ENCODE results near the gene BABAM2. TPM values are rescaled to one million over a fixed set of nuclear protein-coding genes. Genes with fewer than 3 reads are reported as not detected.
"Not testable (repeated sequence)": the region's sequence is repeated elsewhere in the genome, so short reads cannot be mapped to it uniquely, and the experiment has no call there.

Gene BABAM2
- total RNA-seq, 2 experiments from 2014 or later: 19.7 to 33.2 TPM

- CTCF ChIA-PET (ENCODE audit: unreplicated experiment): no interaction called here
- Histone ChIP-seq H3K9me2 (ENCODE audit: insufficient read depth, low read length) (no peaks in the 10 kb centered on the region), H3K4me1 (ENCODE audit: insufficient read depth, low read length, poor library complexity, severe bottlenecking) (no peaks in the 10 kb centered on the region), H2AFZ (ENCODE audit: low read length) (no peak overlapping the region), H4K20me1 (ENCODE audit: insufficient read depth, low read length) (no peaks in the 10 kb centered on the region), H3K9me3 (ENCODE audit: low read length) (no peaks in the 10 kb centered on the region), H3K27ac (ENCODE audit: low read depth, low read length, poor library complexity, severe bottlenecking) (no peak overlapping the region), H3K4me2 (ENCODE audit: low read length) (no peak overlapping the region), H3K36me3 (ENCODE audit: insufficient read depth, low read length) (no peaks in the 10 kb centered on the region), H3K79me2 (ENCODE audit: insufficient read depth, low read depth, low read length) (no peaks in the 10 kb centered on the region), H3K4me3 (ENCODE audit: low read depth, low read length, poor library complexity, severe bottlenecking) (no peak overlapping the region)
- no peak for TF ChIP-seq CTCF (conservative IDR thresholded peaks at IDR 0.05; ENCODE audit: low read length)
- TF ChIP-seq EZH2phosphoT487 (IDR thresholded peaks at IDR 0.05; ENCODE audit: borderline replicate concordance, low read depth, low read length): no peak
- intact Hi-C loops (cut with micrococcal nuclease; ENCODE audit: unreplicated experiment): no loop called here
- POLR2A ChIA-PET: interaction anchor here (0.7 kb wide), 1 partner anchor 79 kb away, joined by 5 read pairs; no protein-coding TSS in a partner anchor
- no peak for DNase-seq (ENCODE audit: low spot score)
- no TSS peak for BruUV-seq (replicated peaks)
Observed at GRCh38 chr2:28004086-28004485, 113.6 kb downstream of the BABAM2 start.

- Histone ChIP-seq H2AFZ (ENCODE audit: low read length) (no peak overlapping the region), H3K4me2 (ENCODE audit: low read length) (no peak overlapping the region), H3K79me2 (ENCODE audit: insufficient read depth, low read depth, low read length) (no peaks in the 10 kb centered on the region), H3K9me3 (ENCODE audit: low read length) (no peaks in the 10 kb centered on the region), H3K4me1 (ENCODE audit: insufficient read depth, low read length, poor library complexity, severe bottlenecking) (no peaks in the 10 kb centered on the region), H3K36me3 (ENCODE audit: insufficient read depth, low read length) (no peaks in the 10 kb centered on the region), H3K4me3 (ENCODE audit: low read depth, low read length, poor library complexity, severe bottlenecking) (no peak overlapping the region), H3K27ac (ENCODE audit: low read depth, low read length, poor library complexity, severe bottlenecking) (no peak overlapping the region), H4K20me1 (ENCODE audit: insufficient read depth, low read length) (no peaks in the 10 kb centered on the region), H3K9me2 (ENCODE audit: insufficient read depth, low read length) (no peaks in the 10 kb centered on the region)
- intact Hi-C loops (cut with micrococcal nuclease; ENCODE audit: unreplicated experiment): no loop called here
- BruUV-seq (replicated peaks): no TSS peak
- no peak for DNase-seq (ENCODE audit: low spot score)
- CTCF ChIA-PET (ENCODE audit: unreplicated experiment): no interaction called here
- TF ChIP-seq CTCF (conservative IDR thresholded peaks at IDR 0.05; ENCODE audit: low read length) (no peak), EZH2phosphoT487 (IDR thresholded peaks at IDR 0.05; ENCODE audit: borderline replicate concordance, low read depth, low read length) (no peak)
- POLR2A ChIA-PET: no interaction called here
Observed at GRCh38 chr2:28009732-28010131, 119.2 kb downstream of the BABAM2 start.

GRCh38 chr2:28011322-28011737 is 120.8 kb downstream of the BABAM2 start:
- no TSS peak for BruUV-seq (replicated peaks)
- ChIA-PET POLR2A (no interaction called here), CTCF (ENCODE audit: unreplicated experiment) (no interaction called here)
- Histone ChIP-seq H3K36me3 (ENCODE audit: insufficient read depth, low read length) (no peaks in the 10 kb centered on the region), H3K4me3 (ENCODE audit: low read depth, low read length, poor library complexity, severe bottlenecking) (no peak overlapping the region), H4K20me1 (ENCODE audit: insufficient read depth, low read length) (no peaks in the 10 kb centered on the region), H2AFZ (ENCODE audit: low read length) (no peak overlapping the region), H3K27ac (ENCODE audit: low read depth, low read length, poor library complexity, severe bottlenecking) (no peak overlapping the region), H3K4me1 (ENCODE audit: insufficient read depth, low read length, poor library complexity, severe bottlenecking) (no peaks in the 10 kb centered on the region), H3K9me3 (ENCODE audit: low read length) (no peaks in the 10 kb centered on the region), H3K9me2 (ENCODE audit: insufficient read depth, low read length) (no peaks in the 10 kb centered on the region), H3K4me2 (ENCODE audit: low read length) (no peak overlapping the region), H3K79me2 (ENCODE audit: insufficient read depth, low read depth, low read length) (no peaks in the 10 kb centered on the region)
- no peak for TF ChIP-seq CTCF (conservative IDR thresholded peaks at IDR 0.05; ENCODE audit: low read length)
- no peak for TF ChIP-seq EZH2phosphoT487 (IDR thresholded peaks at IDR 0.05; ENCODE audit: borderline replicate concordance, low read depth, low read length)
- intact Hi-C loops (cut with micrococcal nuclease; ENCODE audit: unreplicated experiment): no loop called here
- no peak for DNase-seq (ENCODE audit: low spot score)

GRCh38 chr2:28018474-28018873 is 127.9 kb downstream of the BABAM2 start:
- H4K20me1 ChIP-seq (ENCODE audit: insufficient read depth, low read length); H3K36me3 ChIP-seq (ENCODE audit: insufficient read depth, low read length); BruUV-seq (replicated peaks); H3K9me3 ChIP-seq (ENCODE audit: low read length); H3K4me2 ChIP-seq (ENCODE audit: low read length); intact Hi-C loops (cut with micrococcal nuclease; ENCODE audit: unreplicated experiment); H3K79me2 ChIP-seq (ENCODE audit: insufficient read depth, low read depth, low read length); DNase-seq (ENCODE audit: low spot score); CTCF ChIA-PET (ENCODE audit: unreplicated experiment); H3K27ac ChIP-seq (ENCODE audit: low read depth, low read length, poor library complexity, severe bottlenecking); H2AFZ ChIP-seq (ENCODE audit: low read length); H3K4me3 ChIP-seq (ENCODE audit: low read depth, low read length, poor library complexity, severe bottlenecking); H3K4me1 ChIP-seq (ENCODE audit: insufficient read depth, low read length, poor library complexity, severe bottlenecking); H3K9me2 ChIP-seq (ENCODE audit: insufficient read depth, low read length): not testable (repeated sequence)
- POLR2A ChIA-PET: interaction anchor here (0.6 kb wide), 1 partner anchor 756 kb away, joined by 4 read pairs; no protein-coding TSS in a partner anchor

- H3K27ac ChIP-seq (ENCODE audit: low read depth, low read length, poor library complexity, severe bottlenecking); H3K9me3 ChIP-seq (ENCODE audit: low read length); H2AFZ ChIP-seq (ENCODE audit: low read length); POLR2A ChIA-PET; H3K4me2 ChIP-seq (ENCODE audit: low read length); intact Hi-C loops (cut with micrococcal nuclease; ENCODE audit: unreplicated experiment); CTCF ChIA-PET (ENCODE audit: unreplicated experiment); H3K79me2 ChIP-seq (ENCODE audit: insufficient read depth, low read depth, low read length); H3K36me3 ChIP-seq (ENCODE audit: insufficient read depth, low read length); H4K20me1 ChIP-seq (ENCODE audit: insufficient read depth, low read length); H3K4me1 ChIP-seq (ENCODE audit: insufficient read depth, low read length, poor library complexity, severe bottlenecking); H3K4me3 ChIP-seq (ENCODE audit: low read depth, low read length, poor library complexity, severe bottlenecking); DNase-seq (ENCODE audit: low spot score); H3K9me2 ChIP-seq (ENCODE audit: insufficient read depth, low read length); BruUV-seq (replicated peaks): not testable (repeated sequence)
Observed at GRCh38 chr2:28019521-28019920, 129.0 kb downstream of the BABAM2 start.
